ENCODE results near the gene WWTR1. TPM values are rescaled to one million over a fixed set of nuclear protein-coding genes. Genes with fewer than 3 reads are reported as not detected.

The WWTR1 gene
- polyA plus RNA-seq, 1 experiment = 119 TPM

DNA sequence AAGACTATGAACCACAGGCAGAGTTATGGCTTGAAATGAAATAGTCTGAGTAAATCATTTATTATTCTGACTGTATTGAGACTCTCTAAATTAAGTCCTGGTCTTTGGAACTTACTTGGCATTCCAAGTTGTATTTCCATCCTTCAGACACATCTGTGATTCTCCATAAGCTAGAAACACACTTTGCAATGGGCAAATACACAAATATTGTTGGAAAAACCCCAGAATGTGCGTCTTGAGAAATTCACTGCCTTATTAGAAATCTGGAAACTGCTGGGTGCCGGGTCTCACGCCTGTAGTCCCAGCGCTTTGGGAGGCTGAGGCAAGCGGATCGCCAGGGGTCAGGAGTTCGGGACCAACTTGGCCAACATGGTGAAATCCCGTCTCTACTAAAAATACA lies 87.8 kb downstream of the WWTR1 start:
- ChIA-PET POLR2A (interaction anchor here (0.7 kb wide), 1 partner anchor 62 kb away, joined by 4 read pairs; no protein-coding TSS in a partner anchor), CTCF (interaction anchor here (1.0 to 4.6 kb wide), 10 partner anchors 9 to 147 kb away, joined by 3 to 19 read pairs (median 4); partner anchors contain the start of gene WWTR1)
- Histone ChIP-seq H3K27me3 (ENCODE audit: control insufficient read depth, insufficient read depth, low read length) (no peaks in the 10 kb centered on the region), H3K4me3 (ENCODE audit: low read depth, low read length) (no peak overlapping the region), H3K36me3 (ENCODE audit: control insufficient read depth, insufficient read depth, low read length) (0 out of 2 replicates have a peak, but pooled peaks cover 1% of the 10 kb centered on the region)
- no peak for TF ChIP-seq CTCF (IDR thresholded peaks at IDR 0.05; ENCODE audit: insufficient read depth, low read depth, low read length)
- no peak for DNase-seq (ENCODE audit: low read depth)

- ChIA-PET CTCF (interaction anchor here (0.6 to 4.6 kb wide), 7 partner anchors 11 to 198 kb away, joined by 3 to 19 read pairs (median 6); partner anchors contain the start of gene WWTR1), POLR2A (interaction anchor here (0.6 to 0.7 kb wide), 2 partner anchors 7 to 186 kb away, joined by 3 read pairs; no protein-coding TSS in a partner anchor)
- Histone ChIP-seq H3K4me3 (ENCODE audit: low read depth, low read length) (no peak overlapping the region), H3K36me3 (ENCODE audit: control insufficient read depth, insufficient read depth, low read length) (0 out of 2 replicates have a peak, but pooled peaks cover 1% of the 10 kb centered on the region), H3K27me3 (ENCODE audit: control insufficient read depth, insufficient read depth, low read length) (no peaks in the 10 kb centered on the region)
- TF ChIP-seq CTCF (IDR thresholded peaks at IDR 0.05; ENCODE audit: insufficient read depth, low read depth, low read length) = no peak
- no peak for DNase-seq (ENCODE audit: low read depth)
Observed at GRCh38 chr3:149567381-149567780, 90.4 kb downstream of the WWTR1 start.

DNA sequence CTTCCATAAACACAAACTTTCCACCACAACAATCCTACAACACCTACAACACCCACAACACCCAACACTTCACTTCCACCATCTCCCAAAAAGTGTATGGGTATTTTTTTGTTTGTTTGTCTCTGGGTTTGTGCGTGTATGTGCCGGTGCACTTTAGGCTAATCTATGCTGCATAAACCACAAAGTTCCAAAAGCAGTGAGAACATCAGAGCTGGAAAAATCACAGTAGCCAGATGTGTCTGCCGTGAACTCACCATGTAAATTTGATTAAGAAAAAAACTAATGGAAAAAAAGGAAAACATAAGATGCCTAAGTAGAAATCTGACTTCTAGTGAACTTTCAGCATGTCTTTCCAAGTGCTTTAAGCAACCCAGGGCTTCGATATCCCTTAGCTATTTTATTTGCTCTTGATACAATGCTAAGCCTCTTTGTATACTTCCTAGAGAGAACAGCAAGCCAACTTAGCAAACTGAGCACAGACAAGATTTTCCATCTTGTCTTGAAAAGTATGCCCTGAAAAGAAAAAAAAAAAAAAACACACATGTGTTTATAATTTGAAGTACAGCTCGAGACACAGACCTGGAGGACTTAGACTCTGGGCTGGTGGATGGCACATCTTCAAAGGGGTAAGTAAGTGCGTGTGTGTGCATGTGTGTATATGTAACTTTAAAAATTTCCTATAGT lies 91.4 kb downstream of the WWTR1 start:
- no peak for DNase-seq (ENCODE audit: low read depth)
- POLR2A ChIA-PET = interaction anchor here (0.6 kb wide), 1 partner anchor 12 kb away, joined by 4 read pairs; no protein-coding TSS in a partner anchor
- H3K36me3 ChIP-seq (ENCODE audit: control insufficient read depth, insufficient read depth, low read length) = no peaks in the 10 kb centered on the region
- TF ChIP-seq CTCF (IDR thresholded peaks at IDR 0.05; ENCODE audit: insufficient read depth, low read depth, low read length) = no peak
- H3K27me3 ChIP-seq (ENCODE audit: control insufficient read depth, insufficient read depth, low read length) = no peaks in the 10 kb centered on the region
- CTCF ChIA-PET = interaction anchor here (0.6 to 4.6 kb wide), 7 partner anchors 9 to 158 kb away, joined by 3 to 19 read pairs (median 6); partner anchors contain the start of gene WWTR1
- no peak overlapping the region for H3K4me3 ChIP-seq (ENCODE audit: low read depth, low read length)

DNA sequence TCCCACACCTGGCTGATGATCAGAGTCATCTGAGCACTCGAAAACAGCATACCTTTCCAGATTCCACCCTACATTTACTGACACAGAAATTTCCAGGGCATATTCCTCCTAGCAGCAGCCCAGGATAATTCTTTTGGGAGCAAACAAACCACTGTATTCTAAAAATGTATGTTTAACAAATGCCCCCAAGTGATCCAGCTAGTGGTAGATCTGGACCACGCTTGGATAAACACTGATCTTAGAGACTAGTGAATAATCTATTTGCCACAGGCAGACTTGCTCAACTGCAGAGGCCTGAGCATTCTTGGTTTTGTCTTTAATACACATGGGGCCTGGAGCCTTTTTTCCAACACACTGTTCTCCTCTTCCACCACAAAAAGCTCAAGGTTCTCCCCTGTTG lies 93.7 kb downstream of the WWTR1 start:
- H3K36me3 ChIP-seq (ENCODE audit: control insufficient read depth, insufficient read depth, low read length) = no peaks in the 10 kb centered on the region
- no peak for TF ChIP-seq CTCF (IDR thresholded peaks at IDR 0.05; ENCODE audit: insufficient read depth, low read depth, low read length)
- CTCF ChIA-PET = interaction anchor here (1.1 kb wide), 1 partner anchor 10 kb away, joined by 3 read pairs; no protein-coding TSS in a partner anchor
- POLR2A ChIA-PET = no interaction called here
- no peaks in the 10 kb centered on the region for H3K27me3 ChIP-seq (ENCODE audit: control insufficient read depth, insufficient read depth, low read length)
- no peak overlapping the region for H3K4me3 ChIP-seq (ENCODE audit: low read depth, low read length)
- DNase-seq (ENCODE audit: low read depth) = no peak

DNA sequence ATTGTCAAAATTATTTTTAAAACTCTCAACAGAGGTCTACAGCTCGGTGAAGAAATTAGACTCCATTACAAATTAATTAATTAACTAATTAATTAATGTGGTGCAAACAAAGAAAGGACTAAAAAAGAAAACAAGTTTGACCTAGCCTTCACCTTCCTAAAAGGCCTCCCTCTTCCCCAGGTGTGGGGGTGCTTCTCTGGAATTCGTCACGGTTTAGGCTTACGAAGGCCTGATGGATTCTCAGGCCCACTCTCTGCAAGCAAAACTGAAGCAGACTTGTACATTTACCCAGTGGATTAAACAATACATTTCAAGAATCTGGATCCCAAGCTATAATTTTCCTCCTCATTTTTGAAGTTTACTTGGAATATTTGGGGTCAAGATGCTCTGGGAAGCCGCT lies 94.7 kb downstream of the WWTR1 start:
- no peaks in the 10 kb centered on the region for H3K27me3 ChIP-seq (ENCODE audit: control insufficient read depth, insufficient read depth, low read length)
- no peak for TF ChIP-seq CTCF (IDR thresholded peaks at IDR 0.05; ENCODE audit: insufficient read depth, low read depth, low read length)
- ChIA-PET POLR2A (no interaction called here), CTCF (interaction anchor here (1.2 kb wide), 1 partner anchor 95 kb away, joined by 3 read pairs; the partner anchor contains the start of gene WWTR1)
- no peak for DNase-seq (ENCODE audit: low read depth)
- no peaks in the 10 kb centered on the region for H3K36me3 ChIP-seq (ENCODE audit: control insufficient read depth, insufficient read depth, low read length)
- H3K4me3 ChIP-seq (ENCODE audit: low read depth, low read length) = no peak overlapping the region
